ENCODE data around the gene SLC25A42.
"Not testable (repeated sequence)": the region's sequence is repeated elsewhere in the genome, so short reads cannot be mapped to it uniquely, and the experiment has no call there.

Gene SLC25A42

GRCh38 chr19:19139876-19140229 lies 76.1 kb downstream of the SLC25A42 start:
- no peak for DNase-seq

DNA sequence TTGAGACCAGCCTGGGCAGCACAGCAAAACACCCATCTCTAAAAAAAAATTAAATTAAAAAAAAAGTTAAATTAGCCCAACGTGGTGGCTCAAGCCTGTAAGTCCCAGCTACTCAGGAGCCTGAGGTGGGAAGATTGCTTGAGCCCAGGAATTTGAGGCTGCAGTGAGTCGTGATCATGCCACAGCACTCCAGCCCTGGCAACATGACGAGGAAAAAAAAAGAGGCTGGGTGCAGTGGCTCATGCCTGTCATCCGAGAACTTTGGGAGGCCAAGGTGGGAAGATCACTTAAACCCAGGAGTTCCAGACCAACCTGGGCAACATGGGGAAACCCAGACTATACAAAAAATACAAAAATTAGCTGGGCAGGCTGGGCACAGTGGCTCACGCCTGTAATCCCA lies 76.7 kb downstream of the SLC25A42 start:
- no peak for DNase-seq

- DNase-seq, result no peak
Observed at GRCh38 chr19:19142347-19142746, 78.6 kb downstream of the SLC25A42 start.

- no peak for DNase-seq
Observed at GRCh38 chr19:19145281-19145680, 81.5 kb downstream of the SLC25A42 start.

DNA sequence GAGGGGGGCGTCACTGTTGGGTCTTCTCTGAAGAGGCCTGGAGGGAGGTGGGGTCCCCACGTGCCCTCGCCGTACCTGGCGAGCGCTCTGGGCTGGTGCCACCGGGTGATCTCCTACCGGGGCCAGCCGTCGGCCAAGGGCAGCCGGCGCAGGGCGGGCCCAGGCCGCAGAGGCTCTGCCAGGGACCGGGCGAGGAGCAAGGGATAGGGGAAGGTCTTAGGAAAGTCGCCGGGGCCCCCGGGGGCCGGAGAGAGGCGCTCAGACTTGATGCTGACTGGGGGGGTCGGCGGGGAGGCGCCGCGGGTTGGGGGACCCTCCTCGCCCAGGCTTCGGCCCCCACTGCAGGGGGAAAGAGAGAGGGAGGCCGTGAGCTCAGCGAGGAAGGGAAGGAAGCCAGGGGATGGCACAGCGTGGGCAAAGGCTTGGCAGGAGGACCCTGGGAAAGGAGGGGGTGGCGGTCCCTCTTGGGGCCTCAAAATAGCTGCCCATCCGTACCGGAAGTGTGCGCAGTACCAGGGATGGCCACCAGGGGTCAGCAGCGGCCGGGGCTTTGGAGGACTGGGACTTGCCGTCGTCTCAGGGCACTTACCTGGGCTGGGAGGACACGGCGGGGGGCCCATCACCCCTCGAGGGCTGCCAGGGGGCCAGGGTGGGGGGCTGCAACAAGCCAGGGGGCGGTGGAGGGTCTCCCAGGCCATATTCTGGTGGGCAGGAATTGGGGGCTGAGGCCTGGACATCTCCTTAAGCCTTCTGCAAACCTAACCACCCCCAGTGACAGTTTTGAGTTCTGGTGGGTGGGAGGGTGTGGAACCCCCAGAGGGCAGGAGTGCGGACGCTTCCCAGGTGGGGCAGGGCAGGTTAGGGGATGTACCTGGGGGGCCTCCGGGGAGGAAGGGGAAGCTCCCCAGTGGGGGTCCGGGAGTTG lies 82.2 kb downstream of the SLC25A42 start:
- DNase-seq, result peak in 1 of 2 experiments; percentile 7

GRCh38 chr19:19146865-19147264 lies 83.1 kb downstream of the SLC25A42 start:
- no peak for DNase-seq

DNA sequence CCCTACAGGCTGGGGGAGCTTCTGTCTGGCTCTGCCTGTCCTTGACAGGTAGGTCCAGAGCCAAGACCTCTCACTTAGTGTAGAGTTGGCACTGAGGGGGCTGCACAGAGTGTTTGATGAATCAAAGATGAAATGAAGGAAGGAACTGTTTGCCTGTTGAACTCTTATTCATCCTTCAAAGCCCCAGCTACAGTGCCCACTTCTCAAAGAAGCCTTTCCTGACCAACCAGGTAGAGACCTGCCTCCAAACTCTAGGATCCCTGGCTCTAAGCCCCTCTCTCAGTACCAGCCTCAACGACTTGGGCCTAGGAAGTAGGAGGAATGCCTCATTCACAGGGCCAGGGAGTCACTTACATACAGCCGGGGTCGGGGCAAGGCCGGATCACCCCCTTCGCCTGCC lies 83.5 kb downstream of the SLC25A42 start:
- no peak for DNase-seq

GRCh38 chr19:19148504-19148903 lies 84.7 kb downstream of the SLC25A42 start:
- not testable (repeated sequence) for DNase-seq

- no peak for DNase-seq
Observed at GRCh38 chr19:19149435-19149834, 85.6 kb downstream of the SLC25A42 start.

DNA sequence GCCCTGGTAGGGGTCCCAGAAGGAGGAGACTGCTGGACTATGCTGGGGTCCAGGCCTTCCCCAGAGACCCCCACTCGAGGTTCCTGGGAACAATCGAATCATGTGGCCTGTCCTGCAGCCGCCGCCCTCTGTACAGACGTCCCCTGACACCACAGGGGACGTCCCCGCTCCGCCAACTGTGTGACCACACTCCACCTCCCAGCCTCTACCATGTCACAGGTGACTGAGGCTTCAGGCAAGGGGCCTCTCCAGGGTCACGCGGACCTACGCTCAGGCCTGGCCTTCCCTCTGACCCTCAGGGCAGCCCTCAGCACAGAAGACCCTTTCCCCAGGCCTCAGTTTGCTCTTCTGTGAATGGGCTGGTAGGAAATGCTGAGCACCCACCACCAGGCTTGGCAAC lies 87.6 kb downstream of the SLC25A42 start:
- DNase-seq, result no peak

DNA sequence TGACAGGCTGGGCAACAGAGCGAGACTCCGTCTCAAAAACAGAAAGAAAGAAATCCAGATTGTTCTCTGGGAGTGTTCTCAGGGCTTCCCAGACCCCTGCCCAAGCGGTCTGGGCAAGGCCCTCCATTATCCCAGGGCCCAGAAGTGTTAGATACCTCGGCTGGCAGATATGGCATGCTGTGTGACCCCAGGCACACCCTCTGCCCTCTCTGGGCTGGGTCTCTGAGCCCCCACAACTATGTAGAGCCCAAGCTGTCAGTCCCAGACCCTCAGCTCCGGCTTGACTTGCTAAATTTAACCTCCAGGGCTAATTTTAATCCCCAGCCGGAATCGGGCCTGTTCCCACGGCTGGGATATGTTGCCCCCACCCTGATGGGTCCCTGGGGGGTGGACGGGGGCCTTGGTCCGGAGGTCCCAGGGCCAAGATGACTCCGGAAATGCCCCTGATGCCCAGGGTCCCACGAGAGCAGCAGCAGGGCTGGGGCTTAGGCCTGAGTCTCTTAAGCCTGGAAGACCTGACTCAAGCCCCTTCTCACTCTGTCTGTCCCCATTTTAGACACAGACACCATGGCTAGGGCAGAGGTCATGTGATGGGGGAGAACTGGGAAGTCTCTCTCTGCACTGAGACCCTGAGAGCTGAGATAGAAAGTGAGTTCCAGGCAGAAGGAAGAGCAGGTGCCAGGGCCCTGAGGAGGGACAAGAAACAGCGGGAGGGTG lies 89.0 kb downstream of the SLC25A42 start:
- DNase-seq, result no peak

- DNase-seq, result no peak
Observed at GRCh38 chr19:19154768-19155494, 91.1 kb downstream of the SLC25A42 start.

DNA sequence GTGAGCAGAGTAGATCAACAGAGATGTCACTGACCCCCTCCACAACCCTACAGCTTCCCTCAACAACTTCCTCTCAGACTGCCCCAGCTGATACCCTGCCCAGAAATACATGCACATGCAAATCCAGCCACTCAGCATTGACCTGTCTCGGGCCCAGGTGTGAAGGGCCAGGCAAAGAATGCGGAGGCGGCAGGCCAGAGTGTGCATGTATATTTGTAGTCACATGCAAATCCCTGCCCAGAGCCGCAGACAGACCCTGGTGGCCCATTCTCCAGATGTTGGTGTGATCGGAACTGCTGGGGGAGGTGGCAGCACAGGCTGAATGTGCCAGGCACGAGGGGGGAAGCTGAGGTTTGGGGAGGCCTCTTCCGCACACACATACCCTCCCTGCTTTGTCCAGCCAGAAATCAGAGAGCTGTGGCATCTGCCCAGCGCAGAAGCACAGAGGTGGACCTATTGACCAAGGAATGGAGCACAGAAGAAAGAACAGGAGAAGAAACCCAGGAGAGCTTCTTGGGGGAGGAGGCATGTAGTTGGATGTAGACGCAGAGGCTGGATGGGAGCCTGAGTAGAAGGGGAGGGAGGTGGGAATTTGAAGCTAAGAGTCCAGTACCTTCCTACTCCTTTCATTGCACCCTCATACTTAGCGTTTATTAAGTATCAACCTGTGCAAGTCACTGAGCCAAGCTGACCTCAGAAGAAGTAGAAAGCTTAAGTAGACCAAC lies 91.9 kb downstream of the SLC25A42 start:
- no peak for DNase-seq

DNA sequence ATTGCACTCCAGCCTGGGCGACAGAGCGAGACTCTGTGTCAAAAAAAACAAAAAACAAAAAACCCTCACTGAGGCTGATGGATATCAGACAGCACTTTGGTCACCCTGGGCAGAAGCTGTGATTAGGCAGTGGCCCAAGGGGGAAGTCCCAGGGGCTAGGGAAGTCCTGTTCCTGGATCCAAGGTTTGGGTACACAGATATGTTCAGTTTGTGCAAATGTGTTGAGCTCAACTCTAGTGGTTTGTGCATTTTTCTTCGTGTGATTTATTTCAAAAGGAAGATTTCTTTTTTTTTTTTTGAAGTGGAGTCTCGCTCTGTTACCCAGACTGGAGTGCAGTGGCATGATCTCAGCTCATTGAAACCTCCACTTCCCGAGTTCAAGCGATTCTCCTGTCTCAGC lies 94.0 kb downstream of the SLC25A42 start:
- DNase-seq, result no peak

DNA sequence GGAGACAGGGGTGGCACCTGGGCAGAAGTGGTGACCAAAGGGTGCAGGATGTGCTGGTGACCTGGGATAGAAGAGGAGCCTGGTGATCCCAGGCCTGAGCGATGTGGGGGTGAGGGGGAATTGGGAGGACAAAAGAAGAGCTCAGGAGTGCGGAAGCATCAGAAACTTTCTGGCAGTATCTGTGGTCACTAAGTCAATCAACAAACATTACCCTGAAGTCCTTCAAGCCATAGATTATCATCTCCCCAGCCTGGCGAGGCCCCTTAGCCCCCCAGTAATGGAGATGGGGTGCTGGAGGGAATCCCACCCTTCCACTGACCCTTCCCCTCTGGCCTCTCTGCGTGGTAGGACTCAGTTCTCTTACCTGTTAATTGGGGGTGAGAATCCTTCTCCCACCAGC lies 95.7 kb downstream of the SLC25A42 start:
- no peak for DNase-seq

GRCh38 chr19:19160461-19161035 lies 96.8 kb downstream of the SLC25A42 start:
- no peak for DNase-seq

DNA sequence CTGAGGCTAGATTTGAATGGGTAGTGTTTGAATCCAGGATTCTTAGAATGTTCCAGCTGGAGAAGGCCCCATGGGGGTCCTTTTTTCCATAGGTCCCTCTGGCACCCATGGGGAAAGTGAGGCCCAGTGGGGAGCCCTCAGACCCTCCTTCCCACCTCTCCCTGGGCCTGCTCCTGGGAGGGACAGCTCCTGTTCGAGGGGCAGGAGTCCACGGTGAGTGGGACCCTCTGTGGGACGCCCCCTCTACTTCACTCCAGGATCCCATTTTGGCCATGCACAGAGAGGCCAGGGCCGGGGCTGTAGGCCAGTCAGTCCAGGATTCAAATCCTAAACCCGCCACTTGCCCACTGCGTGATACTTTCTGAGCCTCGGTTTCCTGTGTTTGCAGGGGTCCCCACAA lies 98.7 kb downstream of the SLC25A42 start:
- no peak for DNase-seq

Data from cerebellar nuclear complex (tissue), 1 donor.